SIG-M5 (cell line): ENCODE results near the gene HOXD13.

ENCODE experiments used
- DNase-seq: peaks from one replicate; lab custom pipeline; 2025; lab: John Stamatoyannopoulos, UW

HOXD13 gene

GRCh38 chr2:176106581-176107539 is 14.3 kb downstream of the HOXD13 start, which contains the start of gene HOXD11:
TSS of gene HOXD11 (plus strand) at chr2:176107280. CDS start at chr2:176107356, 76 bp downstream.
- no peak for DNase-seq

- no peak for DNase-seq
Measured at GRCh38 chr2:176107731-176108181, 15.2 kb downstream of the HOXD13 start.

GRCh38 chr2:176109192-176109901 is 16.8 kb downstream of the HOXD13 start:
- no peak for DNase-seq

- DNase-seq = no peak
Measured at GRCh38 chr2:176109946-176110345, 17.4 kb downstream of the HOXD13 start.

- no peak for DNase-seq
Measured at GRCh38 chr2:176110415-176111308, 18.1 kb downstream of the HOXD13 start.

GRCh38 chr2:176111309-176111663 is 18.8 kb downstream of the HOXD13 start:
- DNase-seq = no peak

GRCh38 chr2:176111846-176112374 is 19.4 kb downstream of the HOXD13 start:
- no peak for DNase-seq

- DNase-seq = no peak
Measured at GRCh38 chr2:176112375-176113302, 20.1 kb downstream of the HOXD13 start.

- DNase-seq = no peak
Measured at GRCh38 chr2:176114120-176114929, 21.8 kb downstream of the HOXD13 start.

- DNase-seq = no peak
Measured at GRCh38 chr2:176114930-176115625, 22.6 kb downstream of the HOXD13 start.

- DNase-seq = no peak
Measured at GRCh38 chr2:176115883-176116813, 23.6 kb downstream of the HOXD13 start, which contains the start of gene HOXD10. TSS of gene HOXD10 (plus strand) at chr2:176116778. CDS start at chr2:176116834, 56 bp downstream.

GRCh38 chr2:176117162-176117822 is 24.8 kb downstream of the HOXD13 start:
- DNase-seq = no peak

- DNase-seq = no peak
Measured at GRCh38 chr2:176117823-176118371, 25.4 kb downstream of the HOXD13 start.

GRCh38 chr2:176118601-176119339 is 26.2 kb downstream of the HOXD13 start:
- DNase-seq = no peak

GRCh38 chr2:176120364-176121189 is 28.1 kb downstream of the HOXD13 start:
- DNase-seq = no peak
